Measurements from ENCODE around the gene CHRNA7. TPM values are rescaled to one million over a fixed set of nuclear protein-coding genes. Genes with fewer than 3 reads are reported as not detected.

CHRNA7 gene
- total and polyA plus RNA-seq, 10 of the 15 experiments (the other 5 are each of a cell fraction or from before 2014, with no cell fraction given): 0.06 to 0.15 (median 0.12) TPM; not detected in 7

Small RNA genes within 50 kb of the gene (small RNA-seq; reads per million reads assigned to genes)
- not detected for gene RF00019

Other genes starting within 250 kb of the CHRNA7 start
- 0.06 and 0.16 TPM in 2 replicates for gene OTUD7A, start 159.8 kb upstream of the CHRNA7 start, total RNA-seq (2014; rRNA removed)
- 0.05 and 0.09 TPM in 2 replicates for gene OTUD7A, start 159.8 kb upstream of the CHRNA7 start, total RNA-seq (2014; rRNA removed; fragmentation: Illumina TruSeq; extraction: Trizol)
- gene OTUD7A, start 159.8 kb upstream of the CHRNA7 start, total RNA-seq (2021): 0.26 and 0.32 TPM in 2 replicates
- 0.04 and 0.07 TPM in 2 replicates for gene OTUD7A, start 159.8 kb upstream of the CHRNA7 start, polyA plus RNA-seq (2011; rRNA removed)
- gene OTUD7A, start 159.8 kb upstream of the CHRNA7 start, polyA plus RNA-seq (2014; fragmentation: Illumina TruSeq; extraction: Trizol): 0.03 TPM in 1 of 2 replicates, not detected in the other
- gene OTUD7A, start 159.8 kb upstream of the CHRNA7 start, polyA plus RNA-seq (2014; fragmentation: Nextera tagmentation; extraction: Ambion mirVana): under 1 TPM in 1 of 2 experiments, not detected in 1; 0.02 TPM
- 0.03 and 0.05 TPM in 2 replicates for gene OTUD7A, start 159.8 kb upstream of the CHRNA7 start, polyA plus RNA-seq (2014; rRNA removed)
- not detected for gene OTUD7A, start 159.8 kb upstream of the CHRNA7 start, polyA plus RNA-seq (2016; fragmentation: Nextera tagmentation; extraction: Ambion mirVana)

All from GM12878 (cell line).